KBM-7 (cell line): ENCODE measurements around the gene DTNA.
A peak's percentile ranks its signal among the peaks of the same experiment; 100 is the strongest.

Experiments used
- DNase-seq: peaks from one replicate; pipeline ENCODE4 v3.0.0-alpha.2; 2015
- in situ Hi-C: fragments of 300-500 bp; cut with MboI; formaldehyde crosslinking; loops from 2 replicates; pipeline ENCODE4 v1.14.3; 2020; ENCODE audit warnings: low sequenced_read_pairs, low pct_unique_long_range_greater_than_20kb, mixed read lengths

The DTNA gene

DNA sequence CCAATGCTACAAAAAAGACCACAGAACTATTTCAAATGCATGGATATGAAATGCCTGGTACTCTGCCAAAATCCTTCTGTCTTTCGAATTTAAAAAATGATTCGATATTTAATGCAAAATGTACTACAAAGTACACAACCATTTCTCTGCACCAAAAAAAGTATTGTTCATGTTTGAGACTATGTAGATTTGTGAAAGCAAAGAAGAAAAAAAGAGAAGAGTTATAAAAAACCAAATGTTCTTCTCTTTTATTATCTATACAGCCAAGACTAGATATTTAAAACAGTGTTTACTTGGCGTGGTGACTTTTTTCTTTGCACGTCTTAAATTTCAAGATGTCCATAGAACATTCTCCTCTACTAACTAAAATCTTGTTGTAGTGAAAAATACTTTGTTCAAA is 89.2 kb downstream of the DTNA start:
- in situ Hi-C loops, result no loop called here
- DNase-seq, result no peak

DNA sequence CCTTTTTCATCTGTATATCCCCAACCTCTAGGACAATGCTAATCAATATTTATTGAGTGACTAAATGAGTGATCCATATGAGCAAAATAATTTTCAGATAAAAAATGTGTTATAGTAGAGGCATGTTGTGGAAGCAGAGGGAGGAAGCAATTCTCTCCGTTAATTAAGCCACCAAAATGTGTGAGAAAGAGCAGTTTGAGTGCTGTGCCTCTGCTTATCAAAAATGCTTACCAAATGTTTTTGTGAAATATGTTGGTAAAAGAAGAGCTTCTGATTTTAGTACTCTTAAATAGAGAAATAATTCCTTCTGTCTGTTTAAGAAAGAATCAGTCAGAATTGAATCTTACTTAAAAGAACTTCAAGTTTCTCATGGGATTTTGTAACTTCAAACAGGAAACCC is 90.3 kb downstream of the DTNA start:
- DNase-seq, result no peak
- in situ Hi-C loops, result no loop called here

DNA sequence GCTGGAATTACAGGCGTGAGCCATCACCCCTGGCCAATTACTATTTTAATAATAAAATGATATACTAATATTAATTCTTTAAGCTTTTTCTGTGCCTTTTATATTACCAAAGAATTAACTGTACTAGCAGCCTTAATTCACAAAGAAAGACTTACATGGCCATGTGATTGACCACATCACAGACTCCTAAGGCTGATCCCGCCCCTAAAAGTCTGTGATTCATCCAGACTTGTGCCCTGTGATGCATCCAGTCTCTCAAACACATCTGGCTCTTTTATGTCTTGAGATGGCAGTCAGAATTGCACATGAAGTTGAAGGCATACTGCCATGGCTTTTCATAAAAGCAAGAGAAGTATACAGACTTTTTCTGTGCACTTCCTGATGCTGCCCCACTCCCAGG is 91.7 kb downstream of the DTNA start:
- in situ Hi-C loops, result no loop called here
- DNase-seq, result no peak

DNA sequence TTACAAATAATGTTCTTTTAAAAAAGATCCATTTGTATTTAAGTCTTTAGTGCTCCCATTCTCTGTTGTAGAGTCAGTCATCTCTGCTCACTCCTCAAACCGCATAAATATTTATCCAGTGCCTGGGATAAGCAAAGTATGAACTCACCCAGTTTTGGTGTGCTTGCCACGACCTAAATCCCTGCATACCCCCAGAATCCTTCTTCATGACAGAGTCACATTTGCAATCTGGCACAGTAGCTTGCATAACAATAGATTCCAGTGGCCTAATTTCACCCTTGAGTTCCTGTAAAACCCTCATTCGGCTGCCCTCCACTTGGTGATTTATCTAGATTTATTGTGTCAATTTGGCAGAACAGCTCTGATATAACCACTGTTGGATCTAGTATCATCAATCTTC is 92.9 kb downstream of the DTNA start:
- in situ Hi-C loops, result no loop called here
- DNase-seq, result no peak

DNA sequence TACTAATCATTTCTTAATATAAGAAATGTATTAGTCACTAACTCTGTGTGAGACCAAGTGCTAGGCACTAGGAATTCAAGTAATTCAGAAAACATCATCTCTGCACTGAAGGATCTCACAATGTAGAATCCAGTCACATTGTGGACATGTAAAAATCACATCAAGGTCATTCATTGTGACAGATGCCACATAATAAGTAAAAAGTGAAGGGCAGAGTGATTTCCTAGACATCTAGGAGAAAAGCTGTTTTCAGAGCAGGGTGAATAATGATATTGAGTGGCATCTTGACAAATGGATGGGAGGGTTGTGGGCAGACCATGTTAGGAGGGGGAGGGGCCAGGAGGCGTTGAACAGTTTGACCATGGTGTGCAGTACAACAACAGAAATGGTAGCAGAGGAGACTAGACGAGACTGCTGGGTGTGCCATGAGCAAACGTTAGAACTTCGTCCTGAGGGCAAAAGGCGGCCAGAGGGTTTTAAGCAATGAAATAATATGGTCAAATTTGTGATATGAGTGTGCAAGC is 93.8 kb downstream of the DTNA start:
- in situ Hi-C loops, result no loop called here
- no peak for DNase-seq

DNA sequence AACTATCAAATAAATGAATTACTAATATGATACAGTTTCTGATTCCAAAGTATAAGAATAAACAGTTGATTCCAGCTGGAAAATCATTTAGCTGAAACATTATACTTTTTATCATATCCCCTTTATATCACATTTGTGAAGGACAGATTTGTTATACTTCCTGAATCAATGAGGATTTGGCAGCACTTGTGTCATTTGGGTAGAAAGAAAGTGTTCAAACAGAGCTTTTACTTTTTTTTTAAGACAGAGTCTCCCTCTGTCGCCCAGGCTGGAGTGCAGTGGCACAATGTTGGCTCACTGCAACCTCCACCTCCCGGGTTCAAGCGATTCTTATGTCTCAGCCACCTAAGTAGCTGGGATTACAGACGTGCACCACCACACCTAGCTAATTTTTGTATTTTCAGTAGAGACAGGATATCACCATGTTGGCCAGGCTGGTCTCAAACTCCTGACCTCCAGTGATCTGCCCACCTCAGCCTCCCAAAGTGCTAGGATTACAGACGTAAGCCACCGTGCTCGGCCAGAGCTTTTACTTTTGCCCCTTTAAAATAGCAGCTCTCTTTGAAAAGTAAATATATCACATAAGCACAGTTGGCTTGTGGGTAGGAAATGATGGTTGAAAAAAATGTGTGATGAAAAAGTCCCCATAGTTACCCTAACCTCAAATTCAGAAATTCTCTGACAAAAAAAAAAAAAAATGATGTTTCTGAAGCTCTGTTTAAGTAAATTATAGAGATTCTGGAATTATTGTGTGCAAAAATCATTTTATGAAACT is 95.2 kb downstream of the DTNA start:
- no peak for DNase-seq
- in situ Hi-C loops, result no loop called here

DNA sequence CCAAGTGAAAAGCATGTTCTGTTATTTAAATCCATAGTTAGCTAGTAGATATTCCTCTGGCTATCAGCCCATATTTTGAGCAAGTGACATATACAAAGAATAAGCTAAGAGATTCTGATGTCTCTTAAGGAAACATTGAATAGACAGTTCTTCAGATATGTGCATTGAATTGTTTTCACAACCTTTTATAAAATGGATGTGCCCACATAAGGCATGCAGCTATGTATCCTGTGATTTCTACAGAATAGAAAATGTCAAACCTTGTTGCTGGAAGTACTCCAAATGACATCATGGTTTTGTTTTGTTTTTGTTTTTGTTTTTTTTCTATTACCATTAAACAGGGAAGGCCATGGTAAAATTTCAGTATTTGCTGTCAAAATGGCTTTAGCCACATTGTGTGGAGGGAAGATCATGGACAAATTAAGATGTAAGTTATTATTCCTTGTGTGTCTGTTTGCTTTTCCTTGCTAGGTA is 95.8 kb downstream of the DTNA start:
- in situ Hi-C loops, result no loop called here
- DNase-seq, result no peak

DNA sequence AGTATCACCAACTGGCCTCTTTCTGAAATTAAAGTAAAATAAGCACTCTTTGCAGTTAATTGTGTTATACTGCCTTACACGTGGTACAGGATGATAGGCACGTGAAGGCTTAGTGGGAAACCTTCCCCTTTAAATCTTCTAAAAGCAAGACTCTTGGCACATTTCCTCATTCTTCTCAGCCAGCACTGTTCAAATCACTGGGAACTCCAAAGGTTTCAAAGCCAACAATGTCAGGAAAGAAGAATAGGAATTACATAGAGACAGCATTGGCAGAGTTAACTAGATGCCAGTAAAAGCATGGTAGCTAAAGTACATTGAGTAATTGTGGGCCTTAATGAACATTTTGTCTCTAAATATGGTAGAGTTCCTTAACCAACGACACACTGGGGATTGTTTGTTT is 96.4 kb downstream of the DTNA start:
- in situ Hi-C loops, result no loop called here
- DNase-seq, result no peak

DNA sequence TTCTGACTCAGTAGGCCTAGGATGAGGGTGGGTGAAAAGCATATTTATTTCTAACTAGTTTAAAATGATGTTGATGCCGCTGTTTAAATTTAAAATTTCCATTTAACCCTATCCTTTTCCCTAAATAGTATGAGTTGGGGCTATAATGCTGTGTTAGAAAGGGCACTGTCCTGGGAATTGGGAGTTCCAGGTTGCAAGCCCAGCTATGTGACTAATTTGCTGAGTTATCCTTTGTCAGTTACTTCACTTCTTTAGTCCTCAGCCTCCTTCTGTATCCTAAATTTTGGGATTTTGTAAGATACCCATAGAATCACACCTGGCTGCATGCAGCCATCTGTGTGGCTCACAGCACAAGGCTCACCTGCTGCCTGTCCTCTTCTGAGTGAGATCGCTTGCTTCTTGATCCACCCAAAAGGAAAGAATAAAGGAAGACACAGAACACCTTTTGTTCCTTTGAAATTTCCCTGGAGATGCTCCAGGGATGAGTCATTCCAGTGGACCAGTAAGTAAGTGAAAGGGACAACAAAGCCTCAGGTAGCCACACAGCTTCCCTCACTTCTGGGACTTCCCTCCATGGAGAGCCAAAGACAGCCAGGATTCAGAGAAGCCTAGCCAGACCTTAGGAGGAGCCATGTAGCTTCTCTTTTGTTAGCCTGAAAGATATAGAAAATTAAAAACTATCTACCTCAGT is 97.2 kb downstream of the DTNA start:
- in situ Hi-C loops, result no loop called here
- DNase-seq, result no peak

DNA sequence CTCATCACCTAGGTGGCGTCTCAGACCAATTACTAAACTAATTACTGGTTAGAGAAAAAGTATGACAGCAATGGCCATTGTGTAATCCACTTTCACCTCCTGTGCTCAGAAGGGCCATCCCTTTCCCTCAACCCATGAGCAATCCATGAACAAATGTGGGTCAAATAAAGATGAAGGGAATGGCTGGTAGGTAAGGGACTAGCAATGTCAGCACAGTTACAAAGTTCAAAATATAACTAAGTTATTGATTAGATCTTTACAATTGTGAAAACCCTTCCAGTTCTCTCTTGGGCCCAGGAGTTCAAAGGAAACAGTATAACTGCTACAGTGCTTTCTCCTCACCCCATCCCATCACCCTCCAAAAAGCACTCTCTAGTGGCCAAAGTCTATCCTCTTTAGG is 98.3 kb downstream of the DTNA start:
- in situ Hi-C loops, result no loop called here
- DNase-seq, result no peak

DNA sequence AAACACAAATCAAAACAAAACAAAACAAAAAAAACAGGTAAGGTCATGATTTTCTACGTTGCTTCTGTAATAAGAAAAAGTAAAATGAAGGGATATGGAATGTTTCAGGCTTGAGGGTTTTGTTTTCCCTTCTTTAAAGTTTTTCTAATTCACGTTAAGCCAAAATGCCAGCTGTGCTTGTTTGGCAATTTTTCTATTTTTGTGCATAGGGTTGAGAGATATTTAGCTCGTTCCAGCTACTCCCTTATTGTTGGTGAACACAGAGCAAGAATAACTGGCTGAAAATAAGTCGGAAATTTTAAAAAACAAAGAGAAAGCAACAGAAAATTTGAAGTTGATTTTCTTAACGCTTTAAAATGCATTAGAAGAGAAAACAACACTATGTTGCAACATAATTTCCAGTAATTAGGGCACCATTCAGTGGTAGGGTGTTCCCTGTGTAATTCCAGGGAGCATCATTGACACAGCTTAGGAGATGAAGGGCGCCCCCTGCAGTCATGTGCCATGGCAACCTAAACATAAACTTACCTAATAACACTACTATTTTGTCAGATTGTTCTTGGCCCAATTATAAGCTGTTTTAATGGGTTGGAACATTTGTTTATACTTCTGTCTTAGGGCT is 99.5 kb downstream of the DTNA start:
- peak; percentile 14 for DNase-seq
- in situ Hi-C loops, result no loop called here

DNA sequence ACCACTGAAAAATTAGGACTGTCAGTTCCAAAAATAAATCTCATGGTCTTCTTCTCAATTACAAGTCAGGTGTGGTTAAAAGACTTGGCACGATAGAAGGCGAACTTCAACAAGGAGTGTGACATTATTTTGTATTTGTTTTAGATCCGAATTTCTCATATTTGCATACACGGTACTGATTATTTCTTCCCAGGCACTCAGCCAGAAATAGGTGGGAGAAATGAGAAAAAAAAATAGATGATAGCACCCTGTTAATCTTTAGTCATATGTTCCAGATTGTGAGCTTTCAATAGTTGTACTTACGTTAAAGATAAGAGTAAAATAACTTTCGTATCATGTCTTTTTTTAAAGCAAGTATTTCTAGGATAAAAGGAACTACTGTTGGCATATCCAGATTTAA is 106.1 kb downstream of the DTNA start:
- no peak for DNase-seq
- in situ Hi-C loops, result no loop called here

DNA sequence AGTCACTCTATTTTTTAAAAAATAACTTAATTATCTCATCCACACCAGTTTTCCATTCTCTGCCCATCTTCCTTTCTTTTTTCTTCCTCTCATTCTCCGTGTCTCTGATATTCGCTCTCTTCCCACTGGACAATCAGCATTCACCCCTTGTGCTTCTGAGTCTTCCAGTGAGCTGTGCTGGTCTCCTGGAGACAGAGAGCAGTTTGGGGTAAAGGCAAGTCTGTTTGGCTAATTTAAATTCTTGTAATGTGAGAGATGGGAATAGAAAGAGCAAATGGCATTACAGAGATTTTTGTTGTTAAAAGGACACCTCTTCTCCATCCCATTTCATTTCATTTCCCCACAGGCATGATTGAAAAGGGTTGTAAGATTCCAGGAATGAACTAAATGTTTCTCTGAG is 107.5 kb downstream of the DTNA start:
- in situ Hi-C loops, result no loop called here
- no peak for DNase-seq

DNA sequence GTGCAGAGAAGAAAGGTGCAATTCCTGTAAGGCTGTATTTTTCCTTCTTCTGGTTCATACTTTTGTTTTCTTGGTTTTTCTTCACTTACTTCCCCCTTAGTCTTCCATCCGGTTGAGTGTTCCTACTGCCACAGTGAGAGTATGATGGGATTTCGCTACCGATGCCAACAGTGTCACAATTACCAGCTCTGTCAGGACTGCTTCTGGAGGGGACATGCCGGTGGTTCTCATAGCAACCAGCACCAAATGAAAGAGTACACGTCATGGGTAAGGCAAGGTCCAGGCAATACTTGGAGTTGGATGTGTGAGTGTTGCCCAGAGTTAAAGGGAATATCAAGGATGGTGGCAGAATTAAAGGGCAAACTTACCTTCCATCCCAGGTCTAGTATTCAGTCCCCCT is 108.0 kb downstream of the DTNA start:
- in situ Hi-C loops, result no loop called here
- no peak for DNase-seq

DNA sequence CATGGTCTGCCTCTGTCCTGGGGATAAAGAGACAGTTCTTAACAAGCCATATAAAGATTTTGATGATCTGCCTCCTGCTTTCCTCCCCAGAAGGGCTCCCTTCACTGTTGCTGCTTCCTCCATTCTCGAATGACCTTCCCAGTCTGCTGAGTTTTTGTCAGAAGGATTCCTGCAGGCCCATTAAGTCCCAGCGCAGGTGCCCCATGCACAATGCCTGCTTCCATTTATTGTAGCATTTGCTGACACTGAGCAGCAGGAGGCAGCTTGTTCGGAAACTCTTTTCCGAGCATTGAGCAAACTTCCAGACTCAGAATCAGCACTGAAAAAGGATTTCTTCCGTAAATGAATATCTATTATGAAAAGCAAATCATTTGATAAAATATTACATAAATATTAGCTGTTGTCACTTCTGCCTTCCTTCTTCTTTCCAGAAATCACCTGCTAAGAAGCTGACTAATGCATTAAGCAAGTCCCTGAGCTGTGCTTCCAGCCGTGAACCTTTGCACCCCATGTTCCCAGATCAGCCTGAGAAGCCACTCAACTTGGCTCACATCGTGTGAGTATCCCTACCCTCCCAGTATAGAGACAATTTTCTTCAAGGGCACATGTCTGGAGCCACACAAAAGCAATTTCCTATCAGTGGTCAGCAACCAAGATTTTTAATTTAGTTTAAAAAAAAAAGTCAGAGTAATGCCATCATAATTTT is 110.4 kb downstream of the DTNA start:
- in situ Hi-C loops, result no loop called here
- DNase-seq, result no peak

DNA sequence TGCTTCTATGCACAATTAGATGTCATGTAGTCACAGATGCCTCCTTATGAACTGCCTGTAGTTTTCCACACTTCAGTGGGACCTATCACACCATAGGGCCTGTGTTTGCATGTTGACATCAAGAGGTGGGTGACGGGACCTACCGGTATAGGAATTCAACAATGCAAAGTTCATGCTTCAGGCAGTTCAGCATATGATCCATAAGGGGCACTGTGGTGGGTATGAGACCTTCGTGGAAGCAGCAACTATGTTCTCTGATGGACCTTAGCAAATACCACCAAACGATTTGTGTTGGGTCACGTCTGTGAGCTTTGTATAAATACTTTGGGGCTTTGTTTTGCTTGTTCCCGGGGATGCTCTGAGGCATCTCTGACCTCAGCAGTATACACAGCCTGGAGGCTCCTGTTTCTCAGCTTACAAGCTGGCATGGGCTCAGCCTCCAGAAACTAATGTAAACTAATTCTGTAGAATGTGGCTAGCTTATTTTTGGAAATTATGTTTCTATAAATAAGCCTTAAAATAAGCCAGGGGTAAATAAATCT is 111.6 kb downstream of the DTNA start:
- DNase-seq, result no peak
- in situ Hi-C loops, result no loop called here

DNA sequence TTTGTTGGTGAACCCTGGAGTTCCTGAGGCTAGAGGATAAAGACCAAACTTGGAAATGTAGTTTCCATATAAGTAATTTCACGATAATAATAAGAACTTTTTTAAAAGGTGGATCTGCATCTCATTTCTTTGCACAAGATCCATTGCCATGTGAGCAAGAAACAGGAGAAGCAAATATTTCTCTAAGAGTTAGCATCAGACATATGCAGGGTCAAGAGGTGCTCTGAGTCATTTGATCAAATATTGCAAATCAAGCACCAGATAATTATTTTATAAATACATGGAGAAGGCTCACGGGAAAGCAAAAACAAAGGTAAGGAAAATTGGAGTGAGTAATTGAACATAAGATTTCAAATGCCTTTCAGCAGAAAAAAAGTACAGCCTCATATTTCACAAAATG is 118.0 kb downstream of the DTNA start:
- in situ Hi-C loops, result no loop called here
- DNase-seq, result no peak

DNA sequence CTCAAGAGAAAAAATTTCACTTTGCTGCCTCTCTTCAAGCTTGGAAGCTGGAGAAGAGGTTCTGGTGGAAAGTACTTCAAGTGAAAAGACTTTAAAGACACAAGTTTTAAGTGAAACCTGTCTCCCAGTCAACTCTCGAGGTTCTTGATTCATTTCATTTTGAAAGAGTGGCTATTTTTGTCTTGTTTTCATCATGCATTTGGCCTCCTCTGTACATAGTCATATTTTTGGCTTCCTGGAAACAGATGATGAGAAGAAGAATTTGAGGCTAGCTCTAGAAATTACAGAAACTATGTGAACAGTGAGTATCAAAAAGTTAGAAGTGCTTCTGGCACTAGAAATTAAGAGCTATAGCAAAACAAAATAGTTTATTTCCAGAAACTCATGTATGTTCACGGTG is 124.8 kb downstream of the DTNA start:
- in situ Hi-C loops, result no loop called here
- no peak for DNase-seq

DNA sequence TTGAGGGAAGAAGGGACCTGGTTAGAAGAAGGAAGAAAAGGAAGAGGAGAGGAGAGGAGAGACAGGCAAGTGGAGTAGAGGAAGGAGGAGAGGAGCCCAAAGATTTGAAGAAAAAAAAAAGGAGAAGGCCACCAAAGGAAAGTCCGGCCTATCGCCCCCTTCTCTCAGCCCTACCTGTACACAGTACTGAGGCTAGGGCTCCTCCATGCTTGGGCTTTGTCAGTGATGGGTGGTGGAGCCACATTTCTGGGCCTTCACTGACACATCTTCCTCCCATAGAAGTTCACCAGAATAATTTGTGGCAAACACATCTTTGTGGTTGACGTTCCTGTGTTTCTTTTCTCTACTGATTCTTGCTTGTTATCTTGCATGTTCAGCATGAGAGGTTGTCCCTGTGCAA is 125.4 kb downstream of the DTNA start:
- in situ Hi-C loops, result no loop called here
- DNase-seq, result no peak
